Pancreas (tissue), 10 donors: Measurements from ENCODE around the gene EDARADD. TPM values are rescaled to one million over a fixed set of nuclear protein-coding genes. Genes with fewer than 3 reads are reported as not detected.
"Not testable (repeated sequence)": the region's sequence is repeated elsewhere in the genome, so short reads cannot be mapped to it uniquely, and the experiment has no call there.

ENCODE experiments used
- ATAC-seq, 4 donors: fragments of 200-7000 bp; cut with Tn5 transposase; one replicate each; pipeline versions ENCODE4 v1.8.0 to v1.9.1; 2020; ENCODE audit warnings: mild to moderate bottlenecking in 4 of 4, moderate library complexity in 4 of 4
- DNase-seq, 6 donors: peaks; one replicate each; pipeline ENCODE4 v3.0.0-alpha.2; 2020
- FAIRE-seq: peaks from 2 replicates; lab custom pipeline; 2012; peaks lifted over from hg19 to GRCh38; lab: Jason Lieb, UNC
- H3K27ac ChIP-seq, 4 donors: fragments of 200-600 bp; sonication (generic); 1 replicate in 3 of 4; 2 replicates in 1 of 4; pipeline versions ENCODE4 v1.5.0 to v1.8.0; 2020
- H3K27me3 ChIP-seq, 4 donors: fragments of 200-600 bp; one replicate each; pipeline ENCODE4 v1.8.0; 2021
- H3K36me3 ChIP-seq, 3 donors: fragments of 200-600 bp; sonication (generic) in 1 of 3; one replicate each; pipeline versions ENCODE4 v1.5.0 to v1.8.0; 2020 to 2021
- H3K4me1 ChIP-seq, 3 donors: fragments of 200-600 bp; one replicate each; pipeline ENCODE4 v1.8.0; 2021
- H3K4me3 ChIP-seq, 4 donors: fragments of 200-600 bp; sonication (generic) in 2 of 4; one replicate each; pipeline versions ENCODE4 v1.5.0 to v1.8.0; 2020 to 2021
- H3K9me3 ChIP-seq, 4 donors: fragments of 200-600 bp; one replicate each; pipeline ENCODE4 v1.8.0; 2021
- WGBS, 2 donors: extraction: QIAGEN DNeasy Blood & Tissue Kit; methylation state at CpG; one replicate each; pipeline ENCODE4 v1.1.7; 2013; 5-methylcytosine and 5-hydroxymethylcytosine counted together
- intact Hi-C, 3 donors: fragments of 100-400 bp; cut with DNase I; formaldehyde crosslinking; loops; one replicate each; pipeline versions ENCODE4 v1.11.1 to v1.14.2; 2022
- polyA plus RNA-seq, 2 donors: library from polyadenylated mRNA; stranded (reverse); fragments of 200-250 nt; gene quantifications; one replicate each; pipeline ENCODE4 v1.2.3, GENCODE V29; 2013
- total RNA-seq, 6 donors: library from RNA; stranded (reverse); fragmentation: NEBNext Ultra II Directional in 4 of 6; extraction: Animal tissue kit (Norgen Biotek cat#: 25700) in 4 of 6; gene quantifications; one replicate each; pipeline versions ENCODE4 v1.2.1 to v1.2.4, GENCODE V29; 2021 to 2023
- TF ChIP-seq, protein P1 (sequence below), 4 donors: fragments of 200-600 bp; sonication (generic) in 3 of 4; IDR thresholded peaks; one replicate each; pipeline versions ENCODE4 v1.5.0 to v1.8.0; 2021; ENCODE audit warnings: antibody characterized with exemption in 4 of 4
- donor health status: healthy with polysubstance abuse.
- donor health status: DM: no; HTN: no; CAD: no; lungs with moderate emphysema.
- donor health status: DM: no; HTN: no; CAD: no.
- donor health status: control.
- donor health status: control.
- donor health status: Bipolar disorder and iron deficiency.
- donor health status: DM: yes; HTN: yes; CAD: no.
- donor health status: DM: no; HTN: no; CAD: no.
- donor health status: DM: no; HTN: no; CAD: no.
- donor health status: DM: yes; HTN: yes; CAD: no.

The EDARADD gene
- total and polyA plus RNA-seq, 8 donors: 1.2 to 9.5 (median 3.0) TPM

- peak in 1 of 4 donors; percentile 31 for ATAC-seq
- H3K4me3 ChIP-seq: no peak overlapping the region
- H3K27me3 ChIP-seq: no peaks in the 10 kb centered on the region
- H3K9me3 ChIP-seq: no peaks in the 10 kb centered on the region
- WGBS, 2 donors: 89 to 91% methylated on average over 4 of the region's 4 CpGs
- H3K27ac ChIP-seq: no peak overlapping the region
- TF ChIP-seq, protein P1, sequence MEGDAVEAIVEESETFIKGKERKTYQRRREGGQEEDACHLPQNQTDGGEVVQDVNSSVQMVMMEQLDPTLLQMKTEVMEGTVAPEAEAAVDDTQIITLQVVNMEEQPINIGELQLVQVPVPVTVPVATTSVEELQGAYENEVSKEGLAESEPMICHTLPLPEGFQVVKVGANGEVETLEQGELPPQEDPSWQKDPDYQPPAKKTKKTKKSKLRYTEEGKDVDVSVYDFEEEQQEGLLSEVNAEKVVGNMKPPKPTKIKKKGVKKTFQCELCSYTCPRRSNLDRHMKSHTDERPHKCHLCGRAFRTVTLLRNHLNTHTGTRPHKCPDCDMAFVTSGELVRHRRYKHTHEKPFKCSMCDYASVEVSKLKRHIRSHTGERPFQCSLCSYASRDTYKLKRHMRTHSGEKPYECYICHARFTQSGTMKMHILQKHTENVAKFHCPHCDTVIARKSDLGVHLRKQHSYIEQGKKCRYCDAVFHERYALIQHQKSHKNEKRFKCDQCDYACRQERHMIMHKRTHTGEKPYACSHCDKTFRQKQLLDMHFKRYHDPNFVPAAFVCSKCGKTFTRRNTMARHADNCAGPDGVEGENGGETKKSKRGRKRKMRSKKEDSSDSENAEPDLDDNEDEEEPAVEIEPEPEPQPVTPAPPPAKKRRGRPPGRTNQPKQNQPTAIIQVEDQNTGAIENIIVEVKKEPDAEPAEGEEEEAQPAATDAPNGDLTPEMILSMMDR (IDR thresholded peaks at IDR 0.05): no peak
- no peak for DNase-seq
- no peaks in the 10 kb centered on the region for H3K36me3 ChIP-seq
- H3K4me1 ChIP-seq: no peaks in the 10 kb centered on the region
- no peak for FAIRE-seq
- intact Hi-C loops: no loop called here
Measured at GRCh38 chr1:236455243-236455642, 61.2 kb downstream of the EDARADD start.

DNA sequence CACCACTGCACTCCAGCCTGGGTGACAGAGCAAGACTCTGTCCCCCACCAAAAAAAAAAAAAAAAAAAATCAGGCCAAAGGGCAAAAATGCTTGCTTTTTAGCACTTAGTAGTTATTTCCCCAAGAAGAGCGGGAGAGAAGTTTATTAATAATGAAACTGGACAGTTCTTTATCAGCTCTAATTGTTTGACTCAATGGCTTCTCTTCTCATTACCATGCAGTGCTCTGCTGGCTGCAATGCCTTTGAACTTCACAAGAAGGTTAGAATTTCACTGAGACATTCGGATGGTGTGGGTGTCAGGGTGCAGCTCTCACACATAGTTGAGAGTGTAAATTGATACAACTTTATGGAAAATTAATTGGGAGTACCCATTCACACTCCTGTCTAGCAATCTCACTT is 63.7 kb downstream of the EDARADD start:
- no peak overlapping the region for H3K27ac ChIP-seq
- no peak overlapping the region for H3K4me3 ChIP-seq
- FAIRE-seq (no peak), ATAC-seq (no peak), DNase-seq (no peak)
- intact Hi-C loops: no loop called here
- H3K9me3 ChIP-seq: no peaks in the 10 kb centered on the region
- H3K27me3 ChIP-seq: no peaks in the 10 kb centered on the region
- TF ChIP-seq, protein P1 (IDR thresholded peaks at IDR 0.05): no peak
- no peaks in the 10 kb centered on the region for H3K4me1 ChIP-seq
- no peaks in the 10 kb centered on the region for H3K36me3 ChIP-seq
- 95 to 97% methylated on average over 2 of the region's 2 CpGs for WGBS, 2 donors

DNA sequence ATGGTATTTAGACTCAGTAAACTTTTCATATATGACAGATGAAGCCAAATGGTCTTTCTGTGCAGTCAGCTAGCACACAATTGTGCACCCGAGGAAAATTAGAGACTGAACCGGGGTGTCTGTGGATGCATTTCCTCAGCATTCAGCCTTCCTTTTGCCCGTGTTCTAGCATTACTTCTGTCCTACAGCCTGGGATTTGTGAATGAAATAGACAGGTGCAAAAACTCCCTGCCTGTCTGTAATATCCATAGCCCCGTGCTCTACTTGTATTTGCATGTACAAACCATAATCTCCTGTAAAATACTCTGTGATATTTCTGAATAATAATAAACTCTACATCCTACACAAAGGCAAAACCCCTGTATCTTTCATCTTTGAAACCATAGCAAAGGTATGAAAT is 64.9 kb downstream of the EDARADD start:
- H3K27ac ChIP-seq: no peak overlapping the region
- WGBS, 2 donors: 89 to 90% methylated on average over 4 of the region's 4 CpGs
- H3K27me3 ChIP-seq: no peaks in the 10 kb centered on the region
- H3K4me1 ChIP-seq: no peaks in the 10 kb centered on the region
- DNase-seq (no peak), FAIRE-seq (no peak), ATAC-seq (no peak)
- H3K36me3 ChIP-seq: no peaks in the 10 kb centered on the region
- no peaks in the 10 kb centered on the region for H3K9me3 ChIP-seq
- intact Hi-C loops: no loop called here
- no peak overlapping the region for H3K4me3 ChIP-seq
- TF ChIP-seq, protein P1 (IDR thresholded peaks at IDR 0.05): no peak

DNA sequence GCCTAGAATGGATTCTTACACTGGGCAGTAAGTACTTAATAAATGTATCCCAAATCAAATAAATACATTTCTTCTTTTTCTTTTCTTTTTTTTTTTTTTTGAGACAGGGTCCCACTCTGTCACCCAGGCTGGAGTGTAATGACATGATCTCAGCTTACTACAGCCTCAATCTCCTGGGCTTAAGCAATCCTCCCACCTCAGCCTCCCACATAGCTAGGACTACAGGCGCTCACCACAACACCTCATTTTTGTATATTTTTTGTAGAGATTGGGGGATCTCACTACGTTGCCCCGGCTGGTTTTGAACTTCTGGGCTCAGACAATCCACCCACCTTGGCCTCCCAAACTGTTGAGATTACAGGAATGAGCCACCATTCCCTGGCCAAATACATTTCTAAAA is 66.0 kb downstream of the EDARADD start:
- TF ChIP-seq, protein P1 (IDR thresholded peaks at IDR 0.05): no peak
- FAIRE-seq: no peak
- no peaks in the 10 kb centered on the region for H3K4me1 ChIP-seq
- H3K36me3 ChIP-seq: no peaks in the 10 kb centered on the region
- no peaks in the 10 kb centered on the region for H3K9me3 ChIP-seq
- H3K27me3 ChIP-seq: no peaks in the 10 kb centered on the region
- WGBS, 2 donors: 99% methylated on average over 3 of the region's 3 CpGs
- no peak for DNase-seq
- H3K27ac ChIP-seq: no peak overlapping the region
- intact Hi-C loops: no loop called here
- no peak overlapping the region for H3K4me3 ChIP-seq
- ATAC-seq: no peak

DNA sequence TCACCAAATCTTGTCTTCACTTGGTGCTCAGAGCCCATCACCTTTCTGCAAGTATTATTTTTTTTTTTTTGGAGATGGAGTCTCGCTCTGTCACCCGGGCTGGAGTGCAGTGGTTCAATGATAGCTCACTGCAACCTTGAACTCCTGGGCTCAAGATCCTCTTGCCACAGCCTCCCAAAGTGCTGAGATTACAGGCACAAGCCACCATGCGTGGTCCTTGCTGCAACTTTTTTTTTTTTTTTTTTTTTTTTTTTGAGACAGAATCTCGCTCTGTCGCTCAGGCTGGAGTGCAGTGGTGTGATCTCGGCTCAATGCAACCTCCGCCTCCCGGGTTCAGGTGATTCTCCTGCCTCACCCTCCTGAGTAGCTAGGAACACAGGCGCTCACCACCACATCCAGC is 70.1 kb downstream of the EDARADD start:
- H3K36me3 ChIP-seq, H3K27me3 ChIP-seq, H3K4me3 ChIP-seq, intact Hi-C loops, H3K4me1 ChIP-seq, ATAC-seq, H3K27ac ChIP-seq, FAIRE-seq, H3K9me3 ChIP-seq, DNase-seq: not testable (repeated sequence)
- 96 to 99% methylated on average over 8 to 9 of the region's 9 CpGs for WGBS, 2 donors
